ENCODE results near the gene RALGAPB.

The RALGAPB gene

GRCh38 chr20:38551056-38551626, 78.5 kb downstream of the RALGAPB start:
- DNase-seq: no peak

DNA sequence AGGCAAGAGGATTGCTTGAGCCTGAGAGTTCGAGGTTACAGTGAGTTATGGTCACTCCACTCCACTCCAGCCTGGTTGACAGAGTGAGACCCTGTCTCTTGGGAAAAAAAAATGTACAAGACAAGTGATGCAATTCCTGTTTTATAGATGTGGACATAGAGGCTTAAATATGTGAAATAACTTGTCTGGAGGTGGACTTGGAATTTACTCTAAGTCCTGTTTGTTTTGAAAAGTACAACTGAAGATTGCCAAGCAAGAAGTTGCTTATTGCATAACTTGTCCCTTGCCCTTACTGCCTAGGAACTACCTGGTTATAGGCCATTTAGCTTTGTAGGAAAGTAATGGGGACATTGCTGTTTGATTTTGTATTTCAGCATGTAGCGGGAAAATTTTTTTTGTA, 82.3 kb downstream of the RALGAPB start:
- DNase-seq: no peak

DNA sequence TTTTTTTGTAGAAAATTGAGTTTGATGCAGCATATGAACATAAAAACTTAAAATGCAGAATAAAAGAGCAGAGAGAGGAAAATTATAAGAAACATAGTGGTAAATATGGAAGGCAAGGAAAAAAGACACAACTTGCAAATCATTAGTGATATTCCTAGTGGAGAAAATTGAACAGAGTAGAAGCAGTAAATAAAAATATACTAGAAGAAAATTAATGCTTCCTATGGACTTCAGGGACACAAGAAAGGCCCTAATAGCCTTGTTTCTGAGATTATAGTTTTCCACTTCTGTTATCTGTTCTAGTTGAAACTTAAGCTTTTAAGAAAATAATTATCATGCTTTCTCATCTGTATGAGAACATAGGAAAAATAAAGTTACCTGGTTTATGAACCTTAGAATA, 82.8 kb downstream of the RALGAPB start:
- no peak for DNase-seq

- DNase-seq: no peak
Measured at GRCh38 chr20:38557174-38557573, 84.5 kb downstream of the RALGAPB start.

GRCh38 chr20:38558596-38559360, 86.1 kb downstream of the RALGAPB start:
- no peak for DNase-seq

DNA sequence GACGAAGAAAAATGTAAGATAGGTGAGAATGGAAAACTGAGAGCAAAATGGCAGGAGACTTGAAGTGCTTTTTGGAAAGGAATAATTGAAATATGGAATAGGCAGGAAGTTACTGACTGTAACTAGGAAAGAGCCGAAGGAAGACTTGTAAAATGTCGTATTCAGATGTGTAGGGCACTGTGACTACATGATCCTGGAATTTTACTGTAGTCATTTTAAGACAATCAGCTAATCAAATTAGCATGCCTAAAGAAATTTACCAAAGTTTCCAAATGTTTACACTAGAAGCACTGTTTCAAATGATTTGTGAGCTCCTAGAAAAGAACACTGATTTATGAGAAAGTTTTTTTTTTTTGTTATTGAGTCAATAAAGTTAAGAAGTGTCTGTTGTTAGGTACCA, 87.1 kb downstream of the RALGAPB start:
- no peak for DNase-seq

GRCh38 chr20:38563802-38564431, 91.3 kb downstream of the RALGAPB start:
- DNase-seq: no peak

DNA sequence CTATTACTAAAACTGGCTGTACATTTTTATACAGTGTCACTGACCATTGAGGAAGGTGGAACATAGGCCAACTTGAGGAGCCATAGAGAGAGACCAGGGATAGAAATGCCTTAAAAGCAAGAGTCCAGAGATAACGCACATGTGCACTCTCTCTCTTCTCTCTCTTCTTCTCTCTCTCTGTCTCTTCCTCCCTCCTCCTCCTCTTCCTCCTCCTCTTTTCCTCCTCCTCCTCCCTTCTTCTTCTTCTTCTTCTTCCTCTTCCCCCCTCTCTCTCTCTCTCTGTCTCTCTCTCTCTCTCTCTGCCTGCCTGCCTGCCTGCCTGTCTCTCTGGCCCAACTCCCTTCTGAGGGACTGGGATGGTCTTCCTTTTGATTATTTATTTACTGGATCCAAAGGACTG, 92.0 kb downstream of the RALGAPB start:
- no peak for DNase-seq

DNA sequence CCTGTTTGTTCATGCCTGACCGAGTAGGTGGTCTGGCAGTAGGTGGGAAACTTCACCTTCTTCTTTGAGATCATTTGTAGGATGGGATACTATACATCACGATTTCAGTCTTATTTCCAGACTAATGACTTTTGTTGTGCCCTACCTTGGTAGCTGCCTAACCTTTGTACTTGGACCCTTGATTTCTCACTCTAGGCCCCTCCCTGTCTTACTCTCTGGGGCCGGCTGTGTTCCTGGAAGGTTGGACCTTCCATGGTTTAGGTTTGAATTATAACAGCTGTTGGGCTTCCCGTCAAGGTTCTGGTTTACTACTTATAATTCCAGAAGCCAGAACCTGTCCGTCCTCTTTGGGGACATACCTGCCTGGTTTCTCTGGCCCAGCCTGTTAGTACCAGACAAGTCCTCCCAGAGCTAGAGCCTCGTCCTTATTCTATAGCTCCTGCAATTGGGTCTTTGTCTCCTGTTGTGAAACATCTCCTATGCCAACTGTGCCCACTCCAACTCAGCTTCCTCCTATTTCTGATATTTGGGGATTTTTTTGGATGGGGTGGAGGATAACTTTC, 93.5 kb downstream of the RALGAPB start:
- DNase-seq: no peak

- DNase-seq: no peak
Measured at GRCh38 chr20:38569747-38570525, 97.3 kb downstream of the RALGAPB start.

- DNase-seq: no peak
Measured at GRCh38 chr20:38573413-38573812, 100.8 kb downstream of the RALGAPB start.

DNA sequence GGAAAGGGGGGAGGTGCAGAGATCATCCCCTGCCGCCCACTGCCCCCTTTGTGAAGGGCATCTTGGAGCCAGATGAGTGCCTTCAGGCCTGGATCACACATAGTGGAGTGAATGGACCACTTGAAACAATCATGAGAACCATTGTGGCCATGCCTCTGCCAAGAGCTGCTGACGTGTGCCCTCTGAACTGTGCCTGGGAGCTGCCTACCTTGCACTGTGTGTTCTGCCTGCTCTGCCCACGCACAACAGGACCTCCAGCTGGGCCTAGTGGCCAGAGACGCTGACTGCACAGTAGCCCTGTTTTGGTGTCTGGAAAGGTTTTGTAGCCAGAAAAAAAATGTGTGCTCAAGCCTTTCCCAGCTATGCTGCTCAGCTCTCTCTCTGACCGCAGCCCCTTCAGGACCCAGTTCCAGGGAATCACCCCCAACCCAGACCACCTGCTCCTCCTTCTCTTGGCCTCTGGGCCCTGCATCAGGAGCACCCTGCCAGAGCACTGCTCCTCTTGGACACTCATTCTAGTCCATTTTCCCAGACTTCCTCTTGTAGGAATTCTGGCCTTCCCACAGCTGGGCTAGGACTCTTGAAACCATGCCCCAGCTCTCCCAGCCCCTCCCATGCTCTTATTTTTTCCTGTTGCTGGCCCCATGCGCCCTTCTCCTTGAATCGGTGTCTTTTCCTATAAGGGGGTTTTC, 106.7 kb downstream of the RALGAPB start:
- no peak for DNase-seq

DNA sequence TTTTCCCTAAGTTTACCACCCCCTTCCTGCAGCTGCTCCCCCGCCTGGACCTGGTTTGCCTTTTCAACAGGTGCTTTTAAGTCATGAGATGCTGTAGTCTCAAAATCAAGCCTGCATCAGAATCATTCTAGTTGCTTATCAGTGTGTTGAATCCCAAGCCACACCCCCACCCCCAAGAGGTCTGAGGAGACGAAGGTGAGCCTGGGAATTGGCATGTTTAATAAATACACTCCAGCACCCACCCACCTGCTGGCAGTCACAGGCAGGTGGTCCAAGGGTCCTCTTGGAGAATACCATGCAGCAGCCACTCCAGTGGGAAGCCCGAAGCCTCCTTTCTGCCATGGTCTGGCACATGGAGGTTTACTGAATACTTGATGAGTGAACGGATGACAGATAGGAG, 107.3 kb downstream of the RALGAPB start:
- no peak for DNase-seq

DNA sequence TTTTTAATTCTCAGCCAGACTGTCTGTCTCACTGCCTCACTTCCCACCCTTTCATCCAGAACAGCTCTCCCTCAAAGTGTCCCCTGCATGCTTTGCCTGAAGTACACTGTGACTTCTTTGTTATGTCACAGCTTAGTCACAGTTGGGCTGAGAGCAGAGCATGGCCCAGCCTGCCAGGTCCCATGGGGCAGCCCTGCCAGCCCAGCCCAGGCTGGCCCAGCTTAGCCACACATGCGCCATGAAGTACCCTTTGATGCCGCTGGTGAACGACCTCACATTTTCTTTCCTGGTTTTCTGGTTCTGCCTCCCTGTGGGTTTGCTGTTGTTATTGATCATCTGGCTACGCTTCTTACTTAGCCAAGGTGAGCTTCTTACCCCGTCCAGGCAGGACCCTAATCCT, 108.4 kb downstream of the RALGAPB start, which contains the start of gene ADIG:
ADIG (plus strand) TSS at position 185 of the 400 bp plus-strand sequence; CDS start at position 239, 54 bp downstream.
- no peak for DNase-seq

DNA sequence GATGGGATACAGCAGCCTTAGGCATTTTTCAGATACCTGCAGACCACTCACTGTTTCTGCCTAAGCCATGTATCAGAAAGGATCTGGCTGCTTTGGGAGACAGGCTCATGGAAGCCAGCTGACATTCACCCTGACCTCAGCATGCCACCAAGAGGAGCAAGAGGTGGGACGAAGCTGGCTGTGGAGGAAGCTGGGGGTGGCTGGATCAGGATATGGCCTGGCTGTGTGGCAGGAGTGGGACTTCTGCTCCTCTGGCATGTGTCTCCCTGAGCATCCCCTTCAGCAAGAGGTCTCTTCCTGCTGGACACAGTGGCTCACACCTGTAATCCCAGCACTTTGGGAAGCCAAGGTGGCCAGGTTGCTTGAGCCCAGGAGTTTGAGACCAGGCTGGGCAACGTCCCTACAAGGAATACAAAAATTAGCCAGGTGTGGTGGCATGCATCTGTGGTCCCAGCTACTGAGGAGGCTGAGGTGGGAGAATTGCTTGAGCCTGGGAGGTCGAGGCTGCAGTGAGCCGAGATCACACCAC, 109.3 kb downstream of the RALGAPB start:
- DNase-seq: no peak

- no peak for DNase-seq
Measured at GRCh38 chr20:38583306-38583705, 110.7 kb downstream of the RALGAPB start.

GRCh38 chr20:38584099-38584763, 111.6 kb downstream of the RALGAPB start:
- DNase-seq: no peak

GRCh38 chr20:38585404-38586180, 112.9 kb downstream of the RALGAPB start:
- no peak for DNase-seq

- DNase-seq: no peak
Measured at GRCh38 chr20:38586181-38586525, 113.5 kb downstream of the RALGAPB start.

GRCh38 chr20:38588303-38588702, 115.7 kb downstream of the RALGAPB start:
- DNase-seq: no peak

DNA sequence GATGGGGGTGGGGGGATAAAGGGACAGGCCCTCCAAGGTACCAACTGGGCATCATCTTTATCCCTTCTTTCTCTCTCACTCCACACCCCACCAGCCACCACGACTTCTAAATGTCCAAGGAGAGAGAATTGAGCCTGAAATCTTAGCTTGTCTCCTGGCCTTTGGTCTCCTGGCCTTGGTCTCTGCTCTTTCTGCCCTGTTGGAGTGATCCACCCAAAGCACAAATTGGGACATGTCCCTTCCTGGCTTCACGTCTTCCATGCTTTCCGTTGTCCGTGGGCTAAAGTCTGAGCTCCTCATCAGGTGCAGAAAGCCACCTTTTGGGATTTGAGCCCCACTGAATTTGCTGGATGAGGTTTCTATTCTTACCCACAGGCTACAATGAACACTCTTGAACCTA, 116.7 kb downstream of the RALGAPB start:
- DNase-seq: no peak
